PFSK-1 (cell line): ENCODE measurements around the gene SERPINB4.

Experiments
- POLR2AphosphoS5 ChIP-seq: IDR thresholded peaks from 2 replicates; pipeline ENCODE4 v1.6.1; 2012; ENCODE audit warnings: low read depth, mild to moderate bottlenecking, control low read depth, low read length, moderate library complexity
- SIN3A ChIP-seq: IDR thresholded peaks from 2 replicates; pipeline ENCODE4 v1.6.1; 2012; ENCODE audit warnings: mild to moderate bottlenecking, low read length, moderate library complexity, borderline replicate concordance; ENCODE audit not compliant: insufficient read depth
- TAF1 ChIP-seq: IDR thresholded peaks from 2 replicates; pipeline ENCODE4 v1.6.1; 2012; ENCODE audit warnings: low read length, control low read depth, borderline replicate concordance; ENCODE audit not compliant: insufficient read depth
- TF ChIP-seq, protein P1 (sequence below), 2 experiments: IDR thresholded peaks; 2 replicates each; pipeline versions ENCODE4 v1.6.1 to v1.8.0; 2011 to 2012; ENCODE audit warnings: low read depth in 2 of 2, low read length in 2 of 2, control low read depth in 1 of 2, inconsistent platforms in 1 of 2, mild to moderate bottlenecking in 1 of 2, moderate library complexity in 1 of 2; ENCODE audit not compliant: insufficient read depth in 1 of 2

DNA sequence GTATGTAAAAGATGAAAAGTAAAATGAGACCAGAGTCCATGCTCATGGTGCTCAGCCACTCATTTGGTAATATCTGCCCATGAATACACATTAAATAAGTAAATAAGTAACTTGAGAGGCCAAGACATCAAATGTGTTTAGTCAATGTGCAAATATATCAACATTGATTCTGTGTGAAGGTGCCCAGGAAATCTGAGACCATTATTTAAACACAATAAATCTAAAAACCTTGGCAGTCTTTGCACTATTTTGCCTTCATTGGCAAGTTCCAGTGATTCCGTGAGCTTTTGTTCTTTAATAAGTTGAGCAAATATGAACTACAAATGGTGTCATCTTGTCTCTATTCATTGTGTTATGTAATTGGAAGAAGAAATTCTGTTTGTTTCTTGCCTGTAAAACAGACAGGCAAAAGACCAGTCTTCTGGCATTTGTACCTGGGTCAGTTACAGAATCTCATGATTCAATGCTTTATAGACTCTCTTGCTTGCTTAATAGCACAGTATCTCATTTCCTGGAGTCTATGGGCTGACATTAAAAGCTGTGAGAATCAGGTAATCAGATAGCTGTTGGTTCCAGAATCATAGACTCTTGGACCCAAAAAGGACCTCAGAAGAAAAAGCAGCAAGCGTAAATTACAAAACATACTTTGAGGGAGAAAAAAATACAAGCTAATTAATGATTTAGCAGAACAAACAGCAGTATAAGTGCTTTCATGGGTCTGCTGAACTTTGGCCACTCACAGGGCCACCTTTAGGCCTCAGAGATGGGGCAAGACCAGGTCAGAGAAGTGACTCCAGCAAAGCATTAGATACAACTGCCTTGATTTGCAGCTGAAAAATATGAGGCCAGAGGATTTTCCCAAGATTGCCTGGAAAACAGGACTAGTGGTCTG lies 37.6 kb upstream of the SERPINB4 start:
- TF ChIP-seq POLR2AphosphoS5 = no peak
- TF ChIP-seq TAF1 = no peak
- TF ChIP-seq, protein P1, sequence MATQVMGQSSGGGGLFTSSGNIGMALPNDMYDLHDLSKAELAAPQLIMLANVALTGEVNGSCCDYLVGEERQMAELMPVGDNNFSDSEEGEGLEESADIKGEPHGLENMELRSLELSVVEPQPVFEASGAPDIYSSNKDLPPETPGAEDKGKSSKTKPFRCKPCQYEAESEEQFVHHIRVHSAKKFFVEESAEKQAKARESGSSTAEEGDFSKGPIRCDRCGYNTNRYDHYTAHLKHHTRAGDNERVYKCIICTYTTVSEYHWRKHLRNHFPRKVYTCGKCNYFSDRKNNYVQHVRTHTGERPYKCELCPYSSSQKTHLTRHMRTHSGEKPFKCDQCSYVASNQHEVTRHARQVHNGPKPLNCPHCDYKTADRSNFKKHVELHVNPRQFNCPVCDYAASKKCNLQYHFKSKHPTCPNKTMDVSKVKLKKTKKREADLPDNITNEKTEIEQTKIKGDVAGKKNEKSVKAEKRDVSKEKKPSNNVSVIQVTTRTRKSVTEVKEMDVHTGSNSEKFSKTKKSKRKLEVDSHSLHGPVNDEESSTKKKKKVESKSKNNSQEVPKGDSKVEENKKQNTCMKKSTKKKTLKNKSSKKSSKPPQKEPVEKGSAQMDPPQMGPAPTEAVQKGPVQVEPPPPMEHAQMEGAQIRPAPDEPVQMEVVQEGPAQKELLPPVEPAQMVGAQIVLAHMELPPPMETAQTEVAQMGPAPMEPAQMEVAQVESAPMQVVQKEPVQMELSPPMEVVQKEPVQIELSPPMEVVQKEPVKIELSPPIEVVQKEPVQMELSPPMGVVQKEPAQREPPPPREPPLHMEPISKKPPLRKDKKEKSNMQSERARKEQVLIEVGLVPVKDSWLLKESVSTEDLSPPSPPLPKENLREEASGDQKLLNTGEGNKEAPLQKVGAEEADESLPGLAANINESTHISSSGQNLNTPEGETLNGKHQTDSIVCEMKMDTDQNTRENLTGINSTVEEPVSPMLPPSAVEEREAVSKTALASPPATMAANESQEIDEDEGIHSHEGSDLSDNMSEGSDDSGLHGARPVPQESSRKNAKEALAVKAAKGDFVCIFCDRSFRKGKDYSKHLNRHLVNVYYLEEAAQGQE (IDR thresholded peaks at IDR 0.05; ENCODE audit: insufficient read depth in 1 of 2, low read depth in 2 of 2, low read length in 2 of 2) = no peak
- TF ChIP-seq SIN3A = no peak
